Tibial nerve (tissue), 4 donors: ENCODE measurements around the gene ATP5F1D. TPM values are rescaled to one million over a fixed set of nuclear protein-coding genes. Genes with fewer than 3 reads are reported as not detected.

Experiments
- DNase-seq, 2 donors: peaks; one replicate each; pipeline ENCODE4 v3.0.0-alpha.2; 2019; ENCODE audit warnings: low spot score in 2 of 2
- H3K27ac ChIP-seq, 4 donors: fragments of 200-600 bp; sonication (generic) in 3 of 4; one replicate each; pipeline ENCODE4 v1.5.1; 2017 to 2019; ENCODE audit warnings: mild to moderate bottlenecking in 1 of 4
- H3K27me3 ChIP-seq, 2 donors: fragments of 200-600 bp; sonication (generic) in 1 of 2; one replicate each; pipeline versions ENCODE4 v1.5.1 to v1.6.0; 2017 to 2019
- H3K36me3 ChIP-seq, 3 donors: fragments of 200-600 bp; sonication (generic); one replicate each; pipeline ENCODE4 v1.5.1; 2018 to 2019
- H3K4me1 ChIP-seq, 4 donors: fragments of 200-600 bp; sonication (generic) in 3 of 4; one replicate each; pipeline ENCODE4 v1.5.1; 2017 to 2019
- H3K4me3 ChIP-seq, 4 donors: fragments of 200-600 bp; sonication (generic) in 3 of 4; one replicate each; pipeline ENCODE4 v1.5.1; 2017 to 2019; ENCODE audit warnings: mild to moderate bottlenecking in 1 of 4, moderate library complexity in 1 of 4
- H3K9me3 ChIP-seq, 4 donors: fragments of 200-600 bp; sonication (generic) in 3 of 4; one replicate each; pipeline ENCODE4 v1.5.1; 2017 to 2019
- CTCF ChIP-seq, 5 experiments: fragments of 200-600 bp in 3 of 5; fragments of 450-650 bp in 2 of 5; sonication (generic) in 3 of 5; IDR thresholded peaks; one replicate each; pipeline ENCODE4 v1.5.1; 2016 to 2019; ENCODE audit warnings: antibody characterized with exemption in 5 of 5, mild to moderate bottlenecking in 3 of 5, moderate library complexity in 2 of 5
- EP300 ChIP-seq, 2 donors: sonication (generic); formaldehyde crosslinking; IDR thresholded peaks; one replicate each; pipeline ENCODE4 v1.6.1; 2017; ENCODE audit warnings: antibody characterized with exemption in 2 of 2, mild to moderate bottlenecking in 1 of 2
- POLR2A ChIP-seq, 2 donors: fragments of 450-650 bp; IDR thresholded peaks; one replicate each; pipeline ENCODE4 v1.6.1; 2017; ENCODE audit warnings: antibody characterized with exemption in 2 of 2, mild to moderate bottlenecking in 2 of 2, moderate library complexity in 2 of 2
- WGBS, 2 donors: methylation state at CpG; one replicate each; pipeline ENCODE4 v1.1.5; 2018; 5-methylcytosine and 5-hydroxymethylcytosine counted together
- total RNA-seq, 4 donors: library from RNA; depleted of rRNA; stranded (reverse); fragments of >200 nt; gene quantifications; one replicate each; pipeline ENCODE4 v1.1.0, GENCODE V29; 2016

ATP5F1D gene
- total RNA-seq, 4 donors from 2014 or later: 67.5 to 140 (median 127) TPM

DNA sequence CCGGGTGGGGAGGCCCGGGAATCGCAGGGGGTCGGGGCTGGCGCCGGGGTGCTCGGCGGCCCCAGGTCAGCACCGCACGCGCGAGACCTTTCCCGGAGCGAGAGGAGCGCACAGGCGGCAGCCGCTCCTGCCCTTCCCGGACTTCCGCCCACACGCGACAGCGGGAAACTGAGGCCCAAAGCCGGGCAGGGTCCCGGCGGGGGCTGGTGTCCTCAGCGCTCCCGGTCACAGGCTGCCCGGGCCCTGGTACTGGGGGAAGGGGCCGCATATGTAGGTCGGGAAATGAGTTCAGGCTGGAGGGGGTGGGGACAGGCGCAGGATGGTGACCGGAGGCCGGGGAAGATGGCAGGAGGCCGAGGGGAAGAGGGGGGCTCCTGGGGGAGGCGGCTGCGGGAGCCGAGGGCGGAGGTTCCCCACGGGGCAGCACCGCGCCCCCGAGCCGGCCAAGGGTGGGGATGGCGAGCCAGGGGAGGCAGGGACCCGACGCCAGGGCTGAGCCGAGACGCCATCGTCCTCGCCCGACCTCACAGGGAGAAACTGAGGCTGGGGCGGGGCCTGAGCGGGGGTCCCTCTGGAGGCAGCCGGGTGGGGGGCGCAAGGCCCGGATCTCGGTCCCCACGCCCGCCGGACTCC is 4.4 kb upstream of the ATP5F1D start:
- DNase-seq: no peak

GRCh38 chr19:1237754-1238368 is 3.7 kb upstream of the ATP5F1D start, which contains the start of gene CBARP:
CBARP (minus strand) TSS chr19:1238005; CDS start chr19:1236100, 1,905 bp downstream.
- DNase-seq: no peak
- H3K9me3 ChIP-seq: no peaks in the 10 kb centered on the region
- peak within 1 kb of the TSS; percentile 94 to 99 (median 96) for H3K27ac ChIP-seq
- no peaks in the 10 kb centered on the region for H3K27me3 ChIP-seq
- H3K4me3 ChIP-seq: peak within 1 kb of the TSS; percentile 40 to 67 (median 54)
- WGBS, 2 donors: 1% methylated on average over 12 of the region's 87 CpGs; no CpG with 5 or more reads in 1 of the 2 donors
- H3K36me3 ChIP-seq: peaks cover 0 to 13% (median 0%) of the 10 kb centered on the region in 3 donors
- no peak for TF ChIP-seq EP300 (IDR thresholded peaks at IDR 0.05)
- TF ChIP-seq POLR2A (IDR thresholded peaks at IDR 0.05): peak in 1 of 2 donors; percentile 37
- no peak for TF ChIP-seq CTCF (IDR thresholded peaks at IDR 0.05)
- peaks cover 5 to 74% (median 39%) of the 10 kb centered on the region in 4 donors for H3K4me1 ChIP-seq

More for the DNA sequence above, 4.4 kb upstream of the ATP5F1D start:
- H3K4me1 ChIP-seq: peaks cover 5 to 74% (median 37%) of the 10 kb centered on the region in 4 donors
- TF ChIP-seq POLR2A (IDR thresholded peaks at IDR 0.05) (no peak), EP300 (IDR thresholded peaks at IDR 0.05) (peak in 1 of 2 donors; percentile 11), CTCF (IDR thresholded peaks at IDR 0.05) (peak in 1 of 5 experiments; percentile 1)
- H3K4me3 ChIP-seq: peak overlapping the region; percentile 40 to 67 (median 54)
- H3K9me3 ChIP-seq: no peaks in the 10 kb centered on the region
- peak overlapping the region; percentile 56 to 93 (median 74) for H3K27ac ChIP-seq
- no peaks in the 10 kb centered on the region for H3K27me3 ChIP-seq
- WGBS, 2 donors: 1 to 2% methylated on average over 12 to 19 of the region's 60 CpGs
- peaks cover 0 to 13% (median 0%) of the 10 kb centered on the region in 3 donors for H3K36me3 ChIP-seq

DNA sequence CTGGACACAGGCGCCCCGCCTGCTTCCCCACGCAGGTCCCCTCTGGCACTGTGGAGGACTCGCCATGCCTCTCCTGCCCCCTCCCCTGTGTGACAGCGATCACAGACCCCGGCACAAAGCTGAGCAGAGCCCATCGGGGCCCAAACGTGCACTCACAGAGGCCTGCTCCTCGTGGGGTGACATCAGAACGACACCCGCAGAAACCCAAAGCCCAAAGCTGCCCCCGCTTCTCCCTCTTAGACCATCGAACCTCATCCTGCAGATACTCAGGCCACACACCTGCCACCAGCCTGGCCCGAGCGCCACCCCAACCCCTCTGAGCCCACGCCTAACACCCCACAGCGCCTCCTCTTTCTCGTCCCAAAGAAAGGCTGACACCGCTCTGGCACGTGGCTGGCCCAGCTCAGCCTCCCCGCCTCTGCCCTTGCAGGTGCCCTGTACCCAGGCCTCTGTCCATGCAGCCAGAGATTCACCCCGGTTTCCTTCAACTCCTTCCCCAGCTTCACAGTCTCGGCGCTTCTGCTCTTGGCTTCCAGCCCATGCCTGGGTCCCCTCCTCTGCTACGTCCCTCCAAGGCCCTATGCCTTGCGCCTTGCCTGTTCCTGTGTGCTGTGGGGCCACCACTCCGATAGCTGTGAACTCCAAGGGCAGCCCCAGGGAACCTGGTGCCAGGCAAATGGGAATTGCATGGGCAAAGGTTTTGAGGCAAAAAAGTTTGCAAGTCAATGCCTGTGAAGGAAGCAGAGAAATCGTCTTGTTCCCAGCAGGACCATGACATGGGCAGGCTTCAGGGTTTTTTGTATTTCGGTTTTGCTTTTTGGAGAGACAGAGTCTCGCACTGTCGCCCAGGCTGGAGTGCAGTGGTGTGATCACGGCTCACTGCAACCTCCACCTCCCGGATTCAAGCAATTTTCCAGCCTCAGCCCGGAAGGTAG is 2.9 kb upstream of the ATP5F1D start:
- no peak for DNase-seq
- no peaks in the 10 kb centered on the region for H3K27me3 ChIP-seq
- TF ChIP-seq CTCF (IDR thresholded peaks at IDR 0.05): no peak
- TF ChIP-seq POLR2A (IDR thresholded peaks at IDR 0.05): no peak
- TF ChIP-seq EP300 (IDR thresholded peaks at IDR 0.05): peak in 1 of 2 donors; percentile 33
- 57 to 59% methylated on average over 29 to 31 of the region's 34 CpGs for WGBS, 2 donors
- peak overlapping the region; percentile 26 to 67 (median 40) for H3K4me3 ChIP-seq
- H3K9me3 ChIP-seq: no peaks in the 10 kb centered on the region
- H3K4me1 ChIP-seq: peaks cover 5 to 74% (median 37%) of the 10 kb centered on the region in 4 donors
- H3K27ac ChIP-seq: peak overlapping the region; percentile 94 to 99 (median 96)
- H3K36me3 ChIP-seq: peaks cover 0 to 13% (median 0%) of the 10 kb centered on the region in 3 donors

- peak overlapping the region; percentile 94 to 99 (median 96) for H3K27ac ChIP-seq
Measured at GRCh38 chr19:1239420-1239795, 2.1 kb upstream of the ATP5F1D start.

More at GRCh38 chr19:1239420-1239795, 2.1 kb upstream of the ATP5F1D start:
- WGBS, 2 donors: 80 to 82% methylated on average over 11 of the region's 11 CpGs
- no peaks in the 10 kb centered on the region for H3K9me3 ChIP-seq
- H3K4me3 ChIP-seq: no peak overlapping the region
- no peaks in the 10 kb centered on the region for H3K27me3 ChIP-seq
- DNase-seq: no peak
- H3K36me3 ChIP-seq: peaks cover 0 to 8% (median 0%) of the 10 kb centered on the region in 3 donors
- no peak for TF ChIP-seq POLR2A (IDR thresholded peaks at IDR 0.05)
- TF ChIP-seq CTCF (IDR thresholded peaks at IDR 0.05): no peak
- no peak for TF ChIP-seq EP300 (IDR thresholded peaks at IDR 0.05)
- H3K4me1 ChIP-seq: peaks cover 5 to 76% (median 43%) of the 10 kb centered on the region in 4 donors
